GM18951 (cell line): ENCODE results near the gene LRG1.

Source experiments
- POLR2A ChIP-seq: IDR thresholded peaks from 4 replicates; pipeline ENCODE4 v1.6.1; 2011; ENCODE audit warnings: mild to moderate bottlenecking; ENCODE audit not compliant: insufficient read length, insufficient read depth; ENCODE audit errors: extremely low read depth
- in situ Hi-C: fragments of 300-500 bp; cut with MboI; formaldehyde crosslinking; loops from one replicate; pipeline ENCODE4 v1.12.0; 2022; ENCODE audit warnings: low sequenced_read_pairs, mixed read lengths, inconsistent platforms; ENCODE audit not compliant: unreplicated experiment

The LRG1 gene, protein sequence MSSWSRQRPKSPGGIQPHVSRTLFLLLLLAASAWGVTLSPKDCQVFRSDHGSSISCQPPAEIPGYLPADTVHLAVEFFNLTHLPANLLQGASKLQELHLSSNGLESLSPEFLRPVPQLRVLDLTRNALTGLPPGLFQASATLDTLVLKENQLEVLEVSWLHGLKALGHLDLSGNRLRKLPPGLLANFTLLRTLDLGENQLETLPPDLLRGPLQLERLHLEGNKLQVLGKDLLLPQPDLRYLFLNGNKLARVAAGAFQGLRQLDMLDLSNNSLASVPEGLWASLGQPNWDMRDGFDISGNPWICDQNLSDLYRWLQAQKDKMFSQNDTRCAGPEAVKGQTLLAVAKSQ

GRCh38 chr19:4539693-4540581, at the start of gene LRG1:
TSS of gene LRG1 (minus strand) at chr19:4540036. CDS start at chr19:4540013, 23 bp downstream.
- peak; percentile 31 for TF ChIP-seq POLR2A
- in situ Hi-C loops, result no loop called here

GRCh38 chr19:4588291-4588761, 48.5 kb upstream of the LRG1 start:
- in situ Hi-C loops, result no loop called here
- no peak for TF ChIP-seq POLR2A

DNA sequence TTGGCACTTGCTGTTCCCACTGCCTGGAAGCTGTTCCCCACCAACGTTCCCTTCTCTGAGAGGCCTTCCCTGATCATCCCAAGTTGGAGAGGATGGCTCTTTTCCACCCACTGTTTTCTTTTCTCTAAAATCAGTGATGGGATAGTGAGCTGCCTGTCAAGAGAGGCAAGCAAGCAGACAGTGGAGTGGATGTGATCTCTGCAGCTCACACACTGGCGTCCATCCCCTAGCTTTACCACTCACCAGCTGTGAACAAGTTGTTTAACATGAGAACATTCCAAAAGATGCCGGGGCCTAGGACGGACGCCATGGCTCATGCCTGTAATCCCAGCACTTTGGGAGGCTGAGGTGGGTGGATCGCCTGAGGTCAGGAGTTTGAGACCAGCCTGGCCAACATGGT, 47.7 kb upstream of the LRG1 start:
- TF ChIP-seq POLR2A, result no peak
- in situ Hi-C loops, result no loop called here

DNA sequence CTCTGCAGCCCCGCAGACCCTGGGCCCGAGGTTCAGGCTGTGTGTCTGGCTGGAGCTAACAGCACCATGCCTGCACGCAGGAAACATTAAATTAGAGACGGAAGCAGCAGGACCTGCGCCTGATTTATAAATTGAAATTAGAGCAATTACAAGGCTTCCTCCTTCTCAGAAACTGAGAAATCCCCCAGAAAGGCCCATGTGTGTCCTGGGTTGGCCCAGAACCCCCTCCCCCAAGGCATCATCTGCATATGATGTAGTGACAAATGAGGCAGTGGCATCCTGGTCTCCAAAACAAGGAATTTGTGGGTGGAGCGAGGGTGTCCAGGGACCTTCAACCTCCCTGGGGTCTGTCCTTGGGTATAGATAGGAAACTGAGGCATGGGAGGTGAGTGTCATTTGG, 46.9 kb upstream of the LRG1 start:
- in situ Hi-C loops, result no loop called here
- no peak for TF ChIP-seq POLR2A

DNA sequence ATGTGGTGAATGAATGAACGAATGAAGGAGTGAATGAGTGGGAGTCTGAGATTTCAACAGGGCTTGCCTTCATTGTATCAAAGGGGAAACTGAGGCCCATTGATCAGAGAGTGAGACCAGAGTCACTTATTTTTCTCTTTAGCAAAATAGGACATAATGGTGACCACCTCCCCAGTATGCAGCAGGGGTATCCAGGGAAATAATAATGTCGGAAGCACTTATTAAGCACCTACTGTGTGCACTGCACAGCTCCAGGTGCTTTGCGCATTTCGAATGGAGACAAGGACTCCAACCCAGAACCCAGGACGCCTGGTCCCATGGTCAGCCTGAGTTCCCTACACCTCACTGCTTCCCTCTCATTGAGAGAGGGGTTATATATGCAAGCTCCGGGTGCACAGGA, 46.4 kb upstream of the LRG1 start:
- in situ Hi-C loops, result no loop called here
- TF ChIP-seq POLR2A, result no peak

GRCh38 chr19:4585556-4585955, 45.7 kb upstream of the LRG1 start:
- in situ Hi-C loops, result no loop called here
- no peak for TF ChIP-seq POLR2A

DNA sequence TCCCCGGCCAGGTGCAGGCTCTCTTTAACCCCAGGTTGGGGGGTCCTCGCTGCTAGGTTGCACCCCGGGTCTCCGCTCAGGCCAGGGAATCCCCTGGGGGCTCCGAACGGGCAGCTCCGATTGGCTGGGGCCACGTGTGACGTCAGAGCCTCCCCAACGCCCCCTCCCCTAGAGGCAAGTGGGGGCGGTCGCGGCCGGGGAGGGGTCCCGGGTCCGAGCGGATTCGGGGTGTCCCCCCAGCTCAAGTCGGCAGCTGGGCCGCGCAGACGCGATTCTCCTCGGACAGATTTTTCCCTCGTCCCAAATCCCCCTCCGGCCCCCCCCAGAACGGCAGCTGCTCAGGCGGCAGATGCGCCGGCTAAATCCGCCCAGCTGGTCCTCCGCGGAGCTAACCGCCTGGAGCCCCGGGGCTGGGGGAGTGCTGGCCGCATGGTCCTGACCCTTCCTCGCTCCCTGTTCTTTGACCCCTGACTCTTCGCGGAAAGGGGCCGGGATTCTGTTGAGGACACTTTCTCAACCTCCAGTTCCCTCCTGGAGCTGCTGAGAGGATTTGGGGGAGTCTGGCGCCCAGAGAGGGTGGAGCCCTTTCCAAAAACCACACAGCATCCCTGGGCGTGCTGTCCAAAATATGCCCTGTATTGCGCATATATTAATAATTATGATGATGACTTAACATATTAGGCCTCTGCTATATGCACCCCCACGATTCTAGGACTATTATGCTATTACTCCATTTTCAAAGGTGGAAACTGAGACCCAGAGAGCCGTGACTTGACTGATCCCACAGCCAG, 45.0 kb upstream of the LRG1 start:
- in situ Hi-C loops, result no loop called here
- no peak for TF ChIP-seq POLR2A

DNA sequence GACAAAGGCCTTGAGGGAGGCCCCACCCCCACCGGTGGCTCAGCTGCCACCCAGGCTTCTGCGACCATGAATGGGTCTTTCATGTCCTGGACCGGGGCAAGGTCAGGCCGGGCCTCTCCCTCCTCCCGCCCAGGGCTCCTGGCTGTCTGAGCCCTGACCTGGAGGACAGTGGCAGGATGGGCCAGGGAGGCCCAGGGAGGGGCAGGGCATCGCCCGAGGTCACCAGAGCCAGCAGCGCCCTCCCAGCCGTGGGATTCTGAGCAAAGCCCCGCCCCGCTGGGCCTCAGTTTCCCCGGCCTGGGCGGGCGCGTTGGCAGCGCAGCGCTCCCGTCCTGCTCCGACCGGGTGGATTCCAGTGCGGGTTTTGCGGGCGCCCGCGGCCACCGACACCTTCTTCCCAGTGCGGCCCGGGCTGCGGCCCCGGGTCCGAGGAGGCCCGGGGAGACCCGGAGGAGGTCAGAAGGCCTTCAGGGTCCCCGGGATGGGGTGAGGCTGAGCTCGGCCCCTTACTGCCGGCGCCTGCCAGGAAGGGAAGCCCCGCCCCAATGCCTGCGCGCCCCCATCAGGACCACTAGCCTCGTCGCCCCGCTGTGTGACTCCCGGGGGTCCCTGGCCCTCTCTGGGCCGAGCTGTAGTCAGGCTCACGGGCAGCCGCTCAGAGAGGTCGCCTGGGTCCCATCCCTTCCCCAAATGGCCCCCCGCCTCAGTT, 44.3 kb upstream of the LRG1 start:
- in situ Hi-C loops, result no loop called here
- no peak for TF ChIP-seq POLR2A

- in situ Hi-C loops, result no loop called here
Measured at GRCh38 chr19:4582980-4583842, 43.4 kb upstream of the LRG1 start.

GRCh38 chr19:4581666-4582553, 42.1 kb upstream of the LRG1 start:
- TF ChIP-seq POLR2A, result no peak
- in situ Hi-C loops, result no loop called here

More at GRCh38 chr19:4582980-4583842, 43.4 kb upstream of the LRG1 start:
- TF ChIP-seq POLR2A, result no peak

DNA sequence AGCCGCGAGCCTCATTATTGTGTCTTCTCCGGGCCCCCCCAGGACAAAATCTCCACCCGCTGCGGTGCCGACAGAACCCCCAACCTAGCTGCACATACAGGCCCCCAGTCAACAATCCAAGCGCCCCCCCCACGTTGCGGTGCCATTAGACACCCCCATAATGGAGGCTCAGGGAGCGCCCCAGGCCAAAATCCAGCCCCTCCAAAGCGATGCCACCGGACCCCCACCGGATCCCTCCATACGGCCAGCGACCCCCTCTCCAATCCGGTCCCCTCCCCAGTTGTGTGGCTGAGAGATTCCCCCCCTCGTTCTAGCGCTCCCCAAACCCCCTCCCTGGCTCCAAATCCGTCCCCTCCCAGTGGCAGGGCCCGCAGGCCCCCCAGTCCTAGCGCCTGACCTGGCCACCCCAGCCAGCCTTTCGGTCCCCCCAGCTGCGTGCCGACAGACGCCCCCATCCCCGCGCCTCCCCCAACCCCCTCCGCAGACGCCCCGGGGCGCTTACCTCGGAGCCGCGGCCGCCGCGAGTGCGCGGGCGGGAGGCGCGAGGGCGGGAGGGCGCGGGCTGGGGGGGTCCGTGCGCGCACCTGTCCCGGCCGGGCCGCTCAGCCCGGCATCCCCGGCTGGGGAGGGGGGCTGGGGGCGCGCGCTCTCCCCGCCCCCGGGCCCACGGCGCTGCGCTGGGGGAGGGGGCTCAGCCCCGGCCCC, 41.3 kb upstream of the LRG1 start:
- in situ Hi-C loops, result no loop called here
- TF ChIP-seq POLR2A, result no peak
